Upper lobe of right lung (tissue), 1 donor: ENCODE results near the gene STK17A. TPM values are rescaled to one million over a fixed set of nuclear protein-coding genes. Genes with fewer than 3 reads are reported as not detected.
"Not testable (repeated sequence)": the region's sequence is repeated elsewhere in the genome, so short reads cannot be mapped to it uniquely, and the experiment has no call there.

Source experiments
- ATAC-seq: fragments of 200-7000 bp; cut with Tn5 transposase; one replicate; pipeline ENCODE4 v1.9.1; 2020; ENCODE audit warnings: mild to moderate bottlenecking, moderate library complexity
- DNase-seq: peaks from one replicate; pipeline ENCODE4 v3.0.0-alpha.2; 2020
- H3K27ac ChIP-seq: fragments of 200-600 bp; one replicate; pipeline ENCODE4 v1.8.0; 2022
- H3K27me3 ChIP-seq: fragments of 200-600 bp; one replicate; pipeline ENCODE4 v1.8.0; 2022; ENCODE audit warnings: mild to moderate bottlenecking
- H3K36me3 ChIP-seq: fragments of 200-600 bp; one replicate; pipeline ENCODE4 v1.8.0; 2022
- H3K4me1 ChIP-seq: fragments of 200-600 bp; one replicate; pipeline ENCODE4 v1.8.0; 2022
- H3K4me3 ChIP-seq: fragments of 200-600 bp; one replicate; pipeline ENCODE4 v1.8.0; 2022; ENCODE audit warnings: mild to moderate bottlenecking
- H3K9me3 ChIP-seq: fragments of 200-600 bp; one replicate; pipeline ENCODE4 v1.8.0; 2022
- intact Hi-C: fragments of 100-400 bp; cut with DNase I; formaldehyde crosslinking; loops from one replicate; pipeline ENCODE4 v1.11.0; 2022
- total RNA-seq: library from RNA; stranded (reverse); fragmentation: NEBNext Ultra II Directional; extraction: Animal tissue kit (Norgen Biotek cat#: 25700); gene quantifications from one replicate; pipeline ENCODE4 v1.2.1, GENCODE V29; 2021
- TF ChIP-seq, protein P1 (sequence below): fragments of 200-600 bp; IDR thresholded peaks from one replicate; pipeline ENCODE4 v1.8.0; 2022; ENCODE audit warnings: antibody characterized with exemption
- donor health status: DM: no; HTN: yes; CAD: no; lungs with severe emphysema.

STK17A gene
- total RNA-seq, 1 donor from 2014 or later: 35.4 TPM

DNA sequence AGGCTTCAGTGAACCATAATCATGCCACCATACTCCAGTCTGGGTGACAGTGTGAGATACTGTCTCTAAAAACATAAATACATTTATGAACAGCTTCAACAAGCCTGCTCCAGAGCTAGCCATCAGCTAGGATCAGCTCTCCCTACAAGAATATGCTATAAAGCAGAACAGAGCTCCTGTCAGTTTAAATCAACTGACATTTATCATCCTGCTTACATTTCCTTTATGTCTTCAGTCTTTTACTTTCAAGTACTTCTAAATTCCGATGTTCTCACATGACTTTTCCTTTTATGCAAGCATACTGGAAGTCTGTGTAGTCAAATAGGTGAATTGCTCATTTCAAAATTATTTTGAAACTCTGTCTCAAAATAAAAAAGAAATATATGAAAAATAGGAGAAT is 81.8 kb downstream of the STK17A start:
- no peak for DNase-seq
- H3K9me3 ChIP-seq: no peaks in the 10 kb centered on the region
- no peaks in the 10 kb centered on the region for H3K27me3 ChIP-seq
- ATAC-seq: no peak
- intact Hi-C loops: no loop called here
- TF ChIP-seq, protein P1, sequence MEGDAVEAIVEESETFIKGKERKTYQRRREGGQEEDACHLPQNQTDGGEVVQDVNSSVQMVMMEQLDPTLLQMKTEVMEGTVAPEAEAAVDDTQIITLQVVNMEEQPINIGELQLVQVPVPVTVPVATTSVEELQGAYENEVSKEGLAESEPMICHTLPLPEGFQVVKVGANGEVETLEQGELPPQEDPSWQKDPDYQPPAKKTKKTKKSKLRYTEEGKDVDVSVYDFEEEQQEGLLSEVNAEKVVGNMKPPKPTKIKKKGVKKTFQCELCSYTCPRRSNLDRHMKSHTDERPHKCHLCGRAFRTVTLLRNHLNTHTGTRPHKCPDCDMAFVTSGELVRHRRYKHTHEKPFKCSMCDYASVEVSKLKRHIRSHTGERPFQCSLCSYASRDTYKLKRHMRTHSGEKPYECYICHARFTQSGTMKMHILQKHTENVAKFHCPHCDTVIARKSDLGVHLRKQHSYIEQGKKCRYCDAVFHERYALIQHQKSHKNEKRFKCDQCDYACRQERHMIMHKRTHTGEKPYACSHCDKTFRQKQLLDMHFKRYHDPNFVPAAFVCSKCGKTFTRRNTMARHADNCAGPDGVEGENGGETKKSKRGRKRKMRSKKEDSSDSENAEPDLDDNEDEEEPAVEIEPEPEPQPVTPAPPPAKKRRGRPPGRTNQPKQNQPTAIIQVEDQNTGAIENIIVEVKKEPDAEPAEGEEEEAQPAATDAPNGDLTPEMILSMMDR: no peak
- no peaks in the 10 kb centered on the region for H3K36me3 ChIP-seq
- H3K27ac ChIP-seq: no peak overlapping the region
- H3K4me3 ChIP-seq: no peak overlapping the region
- H3K4me1 ChIP-seq: no peaks in the 10 kb centered on the region

GRCh38 chr7:43666938-43667337 is 84.0 kb downstream of the STK17A start:
- TF ChIP-seq, protein P1: no peak
- no peak for ATAC-seq
- Histone ChIP-seq H3K36me3 (no peaks in the 10 kb centered on the region), H3K27me3 (no peaks in the 10 kb centered on the region), H3K4me1 (no peaks in the 10 kb centered on the region), H3K9me3 (no peaks in the 10 kb centered on the region), H3K27ac (no peak overlapping the region), H3K4me3 (no peak overlapping the region)
- intact Hi-C loops: no loop called here
- DNase-seq: no peak

DNA sequence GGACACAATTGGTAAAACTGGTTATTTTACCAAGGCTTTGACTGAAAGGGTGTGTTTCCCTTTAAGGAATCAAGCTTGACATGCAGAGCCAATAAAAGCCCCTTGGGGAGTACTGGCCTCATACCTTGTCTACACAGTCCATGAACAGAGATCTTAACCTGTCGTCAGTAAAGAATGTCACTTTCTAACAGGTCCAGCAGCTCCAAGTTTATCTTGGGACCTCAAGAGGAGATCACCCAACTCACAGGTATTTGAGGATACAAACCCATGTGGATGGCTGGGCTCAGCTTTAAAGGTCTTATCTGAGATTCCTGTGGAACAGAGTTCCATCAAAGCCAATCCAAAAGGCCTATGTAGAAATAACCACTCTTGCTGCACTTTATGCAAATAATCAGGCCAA is 85.1 kb downstream of the STK17A start:
- no peaks in the 10 kb centered on the region for H3K9me3 ChIP-seq
- no peaks in the 10 kb centered on the region for H3K36me3 ChIP-seq
- TF ChIP-seq, protein P1: no peak
- intact Hi-C loops: no loop called here
- no peak overlapping the region for H3K27ac ChIP-seq
- ATAC-seq (no peak), DNase-seq (no peak)
- H3K4me1 ChIP-seq: no peaks in the 10 kb centered on the region
- no peak overlapping the region for H3K4me3 ChIP-seq
- no peaks in the 10 kb centered on the region for H3K27me3 ChIP-seq

GRCh38 chr7:43669286-43670081 is 86.6 kb downstream of the STK17A start:
- H3K27me3 ChIP-seq: no peaks in the 10 kb centered on the region
- ATAC-seq: no peak

GRCh38 chr7:43671521-43671920 is 88.6 kb downstream of the STK17A start:
- ATAC-seq (no peak), DNase-seq (no peak)
- H3K27ac ChIP-seq: no peak overlapping the region
- TF ChIP-seq, protein P1: no peak
- H3K27me3 ChIP-seq: no peaks in the 10 kb centered on the region
- no peak overlapping the region for H3K4me3 ChIP-seq
- intact Hi-C loops: no loop called here
- no peaks in the 10 kb centered on the region for H3K36me3 ChIP-seq
- peaks cover 9% of the 10 kb centered on the region for H3K4me1 ChIP-seq
- H3K9me3 ChIP-seq: no peaks in the 10 kb centered on the region

More at GRCh38 chr7:43669286-43670081, 86.6 kb downstream of the STK17A start:
- Histone ChIP-seq H3K4me3 (no peak overlapping the region), H3K27ac (no peak overlapping the region), H3K36me3 (no peaks in the 10 kb centered on the region), H3K4me1 (peaks cover 6% of the 10 kb centered on the region), H3K9me3 (no peaks in the 10 kb centered on the region)
- DNase-seq: no peak
- intact Hi-C loops: no loop called here
- TF ChIP-seq, protein P1: no peak

DNA sequence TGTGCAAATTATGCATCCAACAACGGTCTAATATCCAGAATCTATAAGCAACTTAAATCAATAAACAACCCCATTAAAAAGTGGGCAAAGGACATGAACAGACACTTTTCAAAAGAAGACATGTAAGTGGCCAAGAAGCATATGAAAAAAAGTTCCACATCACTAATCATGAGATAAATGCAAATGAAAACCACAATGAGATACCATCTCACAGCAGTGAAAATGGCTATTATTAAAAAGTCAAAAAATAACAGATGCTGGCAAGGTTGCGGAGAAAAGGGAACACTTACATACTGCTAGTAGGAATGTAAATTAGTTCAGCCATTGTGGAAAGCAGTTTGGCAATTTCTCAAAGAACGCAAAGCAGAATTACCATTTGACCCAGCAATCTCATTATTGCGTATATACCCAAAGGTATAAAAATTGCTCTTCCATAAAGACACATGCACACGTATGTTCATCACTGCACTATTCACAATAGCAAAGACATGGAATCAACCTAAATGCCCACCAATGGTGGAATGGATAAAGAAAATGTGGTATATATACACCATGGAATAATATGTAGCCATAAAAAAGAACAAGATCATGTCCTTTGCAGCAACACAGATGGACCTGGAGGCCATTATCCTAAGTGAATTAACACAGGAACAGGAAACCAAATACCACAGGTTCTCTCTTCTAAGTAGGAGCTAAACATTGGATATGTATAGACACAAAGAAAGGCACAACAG is 90.5 kb downstream of the STK17A start:
- H3K36me3 ChIP-seq, H3K27me3 ChIP-seq, H3K9me3 ChIP-seq, intact Hi-C loops, DNase-seq, H3K27ac ChIP-seq, H3K4me3 ChIP-seq, ATAC-seq, H3K4me1 ChIP-seq: not testable (repeated sequence)
